ENCODE results near the gene DHRS1.
A peak's percentile ranks its signal among the peaks of the same experiment; 100 is the strongest.

The DHRS1 gene

DNA sequence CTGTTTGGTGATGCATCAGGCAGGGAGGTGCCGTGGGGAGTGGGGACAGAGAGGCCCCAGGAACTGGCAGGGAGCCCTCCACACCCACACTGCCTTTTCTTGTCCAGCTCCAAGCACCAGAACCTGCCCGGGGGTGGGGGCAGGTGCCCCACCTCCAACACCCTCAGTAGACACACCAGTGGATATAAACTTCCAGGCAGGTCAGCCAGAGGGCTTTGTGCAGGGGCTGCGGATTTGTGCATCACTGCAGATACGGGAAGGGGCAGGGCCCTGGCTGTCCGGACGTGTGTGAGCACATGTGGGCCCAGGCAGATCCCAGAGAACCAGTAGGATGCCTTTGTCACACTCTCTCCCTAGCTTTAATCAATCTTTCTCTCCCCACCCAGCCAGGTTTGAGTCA, 35.3 kb downstream of the DHRS1 start:
- DNase-seq, result peak in 1 of 2 donors; percentile 49
- no peak overlapping the region for H3K4me3 ChIP-seq
- H3K27ac ChIP-seq, result no peak overlapping the region
- peaks cover 0 to 5% (median 3%) of the 10 kb centered on the region in 4 donors for H3K4me1 ChIP-seq
- TF ChIP-seq CTCF (IDR thresholded peaks at IDR 0.05), result no peak
- no peaks in the 10 kb centered on the region for H3K9me3 ChIP-seq
- H3K36me3 ChIP-seq, result peaks cover 13 to 49% (median 34%) of the 10 kb centered on the region in 3 donors
- H3K27me3 ChIP-seq, result no peaks in the 10 kb centered on the region
- intact Hi-C loops (cut with DNase I; ENCODE audit: low total_unique reads), result no loop called here

GRCh38 chr14:24263848-24264247, 35.7 kb downstream of the DHRS1 start:
- Histone ChIP-seq H3K36me3 (peaks cover 13 to 45% (median 30%) of the 10 kb centered on the region in 3 donors), H3K4me3 (no peak overlapping the region), H3K4me1 (peaks cover 0 to 10% (median 8%) of the 10 kb centered on the region in 4 donors), H3K27me3 (no peaks in the 10 kb centered on the region), H3K27ac (no peak overlapping the region), H3K9me3 (no peaks in the 10 kb centered on the region)
- intact Hi-C loops (cut with DNase I; ENCODE audit: low total_unique reads), result no loop called here
- DNase-seq, result no peak
- no peak for TF ChIP-seq CTCF (IDR thresholded peaks at IDR 0.05)

- no peak for TF ChIP-seq CTCF (IDR thresholded peaks at IDR 0.05)
- Histone ChIP-seq H3K27me3 (no peaks in the 10 kb centered on the region), H3K27ac (no peak within 1 kb of the TSS), H3K36me3 (peaks cover 13 to 37% (median 27%) of the 10 kb centered on the region in 3 donors), H3K4me3 (no peak within 1 kb of the TSS), H3K9me3 (no peaks in the 10 kb centered on the region), H3K4me1 (peaks cover 0 to 13% (median 10%) of the 10 kb centered on the region in 4 donors)
- intact Hi-C loops (cut with DNase I; ENCODE audit: low total_unique reads), result no loop called here
- peak in 1 of 2 donors; percentile 38 for DNase-seq
Observed at GRCh38 chr14:24262821-24263733, 36.5 kb downstream of the DHRS1 start, which contains the start of gene TGM1. TGM1 (minus strand) TSS chr14:24263177; CDS start chr14:24262352, 825 bp downstream.

DNA sequence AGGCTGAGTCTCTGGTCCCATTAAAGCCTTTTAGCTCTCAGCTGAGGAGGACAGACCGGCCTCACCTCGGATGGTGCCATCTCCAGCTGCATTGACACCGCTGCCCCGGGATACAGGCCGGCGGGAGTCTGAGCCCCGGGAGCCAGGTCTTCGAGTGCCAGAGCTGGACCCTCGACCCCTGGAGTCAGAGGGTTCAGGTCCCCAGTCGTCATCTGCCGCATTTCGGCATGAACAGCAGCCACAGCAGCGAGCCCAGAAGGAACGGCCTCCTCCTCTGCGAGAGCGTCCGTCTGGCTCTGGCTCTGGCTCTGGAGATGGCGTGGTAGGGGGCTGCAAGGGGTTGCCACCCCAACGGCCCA, 37.6 kb downstream of the DHRS1 start:
- no peak for TF ChIP-seq CTCF (IDR thresholded peaks at IDR 0.05)
- Histone ChIP-seq H3K4me1 (peaks cover 0 to 13% (median 10%) of the 10 kb centered on the region in 4 donors), H3K27ac (no peak overlapping the region), H3K9me3 (no peaks in the 10 kb centered on the region), H3K36me3 (peaks cover 9 to 26% (median 18%) of the 10 kb centered on the region in 3 donors), H3K27me3 (no peaks in the 10 kb centered on the region), H3K4me3 (no peak overlapping the region)
- intact Hi-C loops (cut with DNase I; ENCODE audit: low total_unique reads), result no loop called here
- no peak for DNase-seq

- H3K27ac ChIP-seq, result no peak overlapping the region
- H3K9me3 ChIP-seq, result no peaks in the 10 kb centered on the region
- peaks cover 0 to 13% (median 10%) of the 10 kb centered on the region in 4 donors for H3K4me1 ChIP-seq
- no peaks in the 10 kb centered on the region for H3K27me3 ChIP-seq
- H3K4me3 ChIP-seq, result no peak overlapping the region
- DNase-seq, result no peak
- intact Hi-C loops (cut with DNase I; ENCODE audit: low total_unique reads), result no loop called here
- TF ChIP-seq CTCF (IDR thresholded peaks at IDR 0.05), result no peak
- H3K36me3 ChIP-seq, result peaks cover 3 to 20% (median 12%) of the 10 kb centered on the region in 3 donors
Observed at GRCh38 chr14:24261256-24261968, 38.2 kb downstream of the DHRS1 start.

Measured in tibial artery (tissue), 4 donors.